G401 (cell line): ENCODE results near the gene CNTN4. TPM values are rescaled to one million over a fixed set of nuclear protein-coding genes. Genes with fewer than 3 reads are reported as not detected.

Experiments used
- DNase-seq: peaks from one replicate; pipeline ENCODE4 v3.0.0-alpha.2; 2015; ENCODE audit warnings: low spot score
- in situ Hi-C: cut with HindIII; loops from 2 replicates; pipeline ENCODE4 v1.10.0; 2016; ENCODE audit warnings: low sequenced_read_pairs, mixed read lengths
- total RNA-seq: library from RNA; depleted of rRNA; stranded (reverse); fragments of >200 nt; shearing (Covaris generic); gene quantifications from 2 replicates; pipeline ENCODE4 v1.2.3, GENCODE V29; 2014

Gene CNTN4
- total RNA-seq, 1 experiment from 2014 or later = not detected

DNA sequence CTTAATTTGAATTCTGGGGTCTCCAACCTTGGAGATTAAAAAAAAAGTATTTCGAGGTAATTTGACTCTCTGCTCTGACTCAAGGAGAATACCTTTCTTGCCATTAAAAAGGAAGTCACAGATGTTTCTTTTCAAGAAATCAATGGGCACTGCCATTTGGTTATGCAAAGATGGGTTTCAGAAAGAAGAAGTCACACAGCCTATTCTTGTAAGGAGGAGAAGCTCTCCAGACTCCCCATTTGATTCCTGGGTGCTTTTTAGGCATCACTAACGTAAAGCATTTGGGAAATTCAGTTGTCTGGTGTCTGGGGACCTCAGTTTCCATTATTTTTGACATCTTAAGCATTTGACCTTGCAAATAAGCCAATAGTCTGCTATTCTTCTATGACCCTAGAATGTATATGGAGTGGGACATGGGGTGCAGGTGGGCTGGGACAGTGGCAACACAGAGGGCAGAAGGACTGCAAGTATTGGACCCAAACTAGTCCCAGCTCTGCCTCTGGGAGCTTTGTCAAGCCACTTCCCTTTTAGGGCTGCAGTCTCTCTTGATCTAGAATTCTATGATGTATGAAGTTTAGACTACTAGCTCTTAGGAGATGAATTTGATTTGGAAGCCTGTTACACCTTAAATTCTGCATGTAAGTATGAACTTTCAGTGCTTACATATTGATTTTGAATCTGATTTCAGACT is 983.7 kb downstream of the CNTN4 start:
- no peak for DNase-seq
- in situ Hi-C loops = no loop called here

DNA sequence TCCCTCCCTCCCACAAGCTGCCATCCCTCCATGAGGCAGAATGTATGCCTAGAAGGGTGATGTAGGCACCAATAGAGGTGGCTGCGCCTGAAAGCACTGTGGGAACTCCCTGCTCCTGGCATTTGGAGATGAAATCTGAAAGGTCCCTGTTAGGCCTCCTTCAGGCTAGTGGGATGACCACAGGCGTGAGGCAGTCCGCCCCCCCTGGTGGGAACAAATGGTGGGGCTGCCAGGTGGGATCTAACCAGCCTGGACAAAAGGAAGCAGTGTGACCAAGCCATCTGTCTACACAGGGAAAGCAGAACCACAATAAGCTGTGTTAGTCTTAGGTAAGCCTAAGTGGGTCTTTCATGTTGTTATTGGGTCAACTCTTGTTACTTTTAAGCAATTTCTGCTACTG is 986.2 kb downstream of the CNTN4 start:
- in situ Hi-C loops = no loop called here

DNA sequence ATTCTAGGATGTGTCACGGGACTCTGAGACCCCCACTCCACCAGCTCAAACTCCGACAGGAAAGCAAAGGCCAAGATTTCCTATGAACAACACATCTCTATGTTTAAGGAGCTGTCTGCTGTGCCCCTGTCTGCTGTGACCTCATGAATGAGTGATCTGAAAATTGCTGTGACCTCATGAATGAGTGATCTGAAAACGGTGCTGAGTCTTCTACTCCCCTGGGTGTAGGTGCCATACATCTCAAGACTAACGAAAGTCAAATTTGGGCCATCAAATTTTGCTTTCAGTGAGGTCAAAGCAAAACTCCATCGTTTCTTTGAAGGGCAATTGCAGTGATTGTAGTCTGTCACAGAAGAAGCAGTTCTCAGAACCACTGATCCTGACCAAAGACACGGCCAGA is 987.1 kb downstream of the CNTN4 start:
- in situ Hi-C loops = no loop called here
- no peak for DNase-seq

More for the DNA sequence above, 986.2 kb downstream of the CNTN4 start:
- no peak for DNase-seq

DNA sequence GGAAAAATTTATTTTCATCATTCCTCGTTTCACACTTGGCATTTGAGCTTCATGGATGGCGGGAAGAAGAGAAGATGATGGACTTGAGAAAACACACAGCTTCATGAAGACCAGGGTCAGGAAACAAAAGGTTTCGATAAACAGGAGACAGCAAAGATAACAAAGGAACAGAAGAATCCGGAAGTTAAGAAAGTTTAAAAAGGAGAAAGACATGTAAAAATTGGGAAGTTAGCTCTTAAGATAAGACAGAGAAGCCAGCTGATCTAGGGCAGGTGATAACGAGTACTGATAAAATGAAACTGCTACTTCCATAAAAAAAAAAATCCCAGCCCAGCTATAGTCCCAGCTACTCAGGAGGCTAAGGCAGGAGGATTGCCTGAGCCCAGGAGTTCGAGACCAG is 987.6 kb downstream of the CNTN4 start:
- in situ Hi-C loops = no loop called here
- no peak for DNase-seq

DNA sequence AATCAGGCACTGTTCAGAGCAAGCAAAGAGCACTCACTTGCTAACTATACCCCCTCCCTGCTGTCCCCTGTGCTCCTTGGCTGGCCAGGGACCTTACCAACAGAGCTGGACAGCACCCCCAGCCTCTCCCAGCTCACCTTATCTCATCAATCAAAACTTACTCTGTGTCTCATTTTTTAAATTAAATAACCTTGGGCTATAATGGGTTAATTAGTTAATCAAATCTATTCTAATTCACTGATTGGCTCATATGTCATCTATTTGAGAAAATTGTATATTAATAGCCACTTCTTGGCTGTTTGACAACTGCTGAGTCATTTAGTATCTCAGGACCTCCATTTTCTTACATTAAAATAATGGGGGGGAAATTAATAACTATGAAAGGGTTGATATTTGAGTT is 988.6 kb downstream of the CNTN4 start:
- no peak for DNase-seq
- in situ Hi-C loops = no loop called here

- in situ Hi-C loops = no loop called here
- DNase-seq = no peak
Measured at GRCh38 chr3:3087716-3088465, 989.2 kb downstream of the CNTN4 start.

- in situ Hi-C loops = no loop called here
- DNase-seq = no peak
Measured at GRCh38 chr3:3089017-3089416, 990.4 kb downstream of the CNTN4 start.

GRCh38 chr3:3097958-3098357 is 999.3 kb downstream of the CNTN4 start:
- DNase-seq = no peak
- in situ Hi-C loops = no loop called here

DNA sequence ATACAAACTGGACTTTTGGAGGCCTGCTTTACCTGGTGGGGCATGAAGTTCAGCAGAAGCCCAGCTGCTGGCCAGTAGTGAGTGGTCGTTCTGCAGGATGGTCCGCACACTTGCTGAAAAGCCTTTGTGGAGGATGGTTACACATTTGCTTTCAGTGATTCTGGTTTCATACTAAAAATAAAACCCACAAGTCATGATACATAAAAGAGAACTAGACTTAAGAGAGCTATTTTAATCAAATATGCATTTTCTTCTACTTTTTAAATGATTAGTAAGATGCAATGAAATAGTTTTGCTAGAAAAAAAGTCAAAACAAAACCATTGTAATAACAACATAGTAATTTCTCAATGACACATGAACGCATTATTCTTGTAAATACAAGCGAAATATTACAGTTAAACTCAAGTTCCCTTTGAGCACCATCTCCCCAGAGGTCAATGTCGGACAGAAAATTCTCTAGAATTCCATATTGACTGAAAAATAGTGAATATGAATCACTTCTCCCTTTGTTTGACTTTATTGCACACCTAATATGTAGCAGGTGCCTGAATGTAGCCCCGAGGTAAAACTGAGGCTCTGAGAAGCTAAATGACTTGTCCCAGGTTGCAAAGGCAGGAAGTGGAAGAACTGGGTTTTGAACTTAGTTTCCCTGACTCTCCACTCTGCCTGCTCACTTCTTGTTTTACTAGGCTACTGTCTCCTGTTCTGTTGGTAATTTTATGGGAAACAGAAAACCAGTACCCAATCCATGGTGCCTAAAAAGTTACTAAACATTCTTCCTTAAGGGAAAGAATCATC is 1003.2 kb downstream of the CNTN4 start:
- in situ Hi-C loops = no loop called here
- no peak for DNase-seq

DNA sequence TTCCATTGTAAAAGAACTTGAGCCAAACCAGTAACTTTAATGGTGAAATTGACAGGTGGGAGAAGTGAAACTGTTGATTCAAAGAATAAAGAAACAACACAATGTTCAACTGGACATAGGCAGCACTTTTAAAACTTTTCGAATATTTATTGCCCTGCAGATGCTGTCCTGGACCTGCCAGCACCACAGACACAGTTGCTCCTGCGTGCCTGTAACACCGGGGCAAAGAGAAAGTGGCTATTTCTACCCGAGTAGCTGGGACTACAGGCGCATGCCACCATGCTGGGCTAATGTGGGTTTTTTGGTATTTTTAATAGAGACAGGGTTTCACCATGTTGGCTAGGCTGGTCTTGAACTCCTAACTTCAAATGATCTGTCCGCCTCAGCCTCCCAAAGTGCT is 1004.1 kb downstream of the CNTN4 start:
- in situ Hi-C loops = no loop called here
- no peak for DNase-seq

GRCh38 chr3:3105246-3105645 is 1006.6 kb downstream of the CNTN4 start:
- no peak for DNase-seq
- in situ Hi-C loops = no loop called here

- DNase-seq = no peak
- in situ Hi-C loops = no loop called here
Measured at GRCh38 chr3:3105815-3106214, 1007.1 kb downstream of the CNTN4 start.

DNA sequence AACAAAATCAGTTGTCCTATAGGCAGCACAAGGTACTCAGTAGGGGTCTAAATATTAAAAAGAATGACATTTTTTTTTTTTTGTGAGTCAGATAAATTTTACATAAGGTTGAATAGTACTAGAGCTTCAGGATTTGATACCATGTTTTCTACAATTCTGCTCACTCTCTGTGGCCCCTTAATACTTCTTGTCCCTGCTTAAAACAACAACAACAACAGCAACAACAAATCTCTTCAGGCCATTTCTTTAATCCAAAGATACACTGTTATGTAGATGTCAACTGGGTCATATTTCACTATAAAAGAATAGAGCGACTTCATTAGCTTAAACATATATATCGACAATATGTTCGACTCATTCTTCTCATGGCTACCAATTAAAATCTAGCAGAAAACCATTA is 1008.5 kb downstream of the CNTN4 start:
- in situ Hi-C loops = no loop called here
- DNase-seq = no peak
